ENCODE data around the gene IFNGR2.

Gene IFNGR2

DNA sequence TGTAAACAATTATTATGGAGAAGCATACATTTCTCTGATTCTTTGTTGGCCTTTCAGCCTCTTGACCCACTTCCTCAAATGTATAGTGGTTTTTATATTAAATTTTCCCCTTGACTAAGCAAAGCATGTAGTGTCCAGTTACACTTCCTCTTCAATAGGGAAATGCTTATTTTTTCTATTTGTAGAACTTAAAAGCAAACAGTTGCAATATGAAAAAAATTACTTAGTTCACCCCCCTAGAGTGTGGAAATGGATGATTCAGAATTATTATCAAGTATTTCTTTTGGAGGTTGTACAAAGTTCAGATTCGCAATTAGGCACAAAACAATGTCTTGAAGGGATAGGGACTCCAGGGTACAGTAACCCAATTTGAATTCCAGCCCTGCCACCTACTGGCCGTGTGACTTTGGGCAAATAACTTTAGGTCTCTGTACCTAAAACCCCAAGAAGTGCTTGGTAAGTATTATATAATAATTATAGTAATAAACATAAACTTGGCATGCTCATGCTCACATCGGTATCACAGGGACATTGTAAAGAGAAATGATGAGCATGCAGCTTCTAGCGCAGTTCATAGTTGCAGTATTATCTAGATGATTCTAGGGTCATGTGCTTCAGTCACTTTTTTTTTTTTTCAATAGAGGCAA, 28.6 kb upstream of the IFNGR2 start:
- Histone ChIP-seq H2AFZ (ENCODE audit: low read length) (peak overlapping the region; percentile 68), H3K79me2 (ENCODE audit: insufficient read depth, low read length) (no peaks in the 10 kb centered on the region), H3K4me1 (ENCODE audit: insufficient read depth, low read length, poor library complexity, severe bottlenecking) (peaks cover 20% of the 10 kb centered on the region), H3K4me3 (ENCODE audit: low read length, poor library complexity, severe bottlenecking) (no peak overlapping the region), H3K36me3 (ENCODE audit: insufficient read depth, low read length) (no peaks in the 10 kb centered on the region), H3F3A (ENCODE audit: low read depth) (no peaks in the 10 kb centered on the region), H3K27me3 (ENCODE audit: insufficient read depth, low read length, poor library complexity, severe bottlenecking) (no peaks in the 10 kb centered on the region), H3K9me3 (ENCODE audit: insufficient read depth, low read depth, low read length) (no peaks in the 10 kb centered on the region), H4K20me1 (ENCODE audit: insufficient read depth, low read length, poor library complexity, severe bottlenecking) (no peaks in the 10 kb centered on the region), H3K9ac (ENCODE audit: low read depth, low read length, poor library complexity, severe bottlenecking) (peak overlapping the region; percentile 28), H3K4me2 (ENCODE audit: low read depth, low read length, poor library complexity, severe bottlenecking) (peak overlapping the region; percentile 20), H3K9me2 (replicated peaks; ENCODE audit: low read depth, low read length) (no peaks in the 10 kb centered on the region)
- TF ChIP-seq EZH2phosphoT487 (IDR thresholded peaks at IDR 0.05; ENCODE audit: borderline replicate concordance), result no peak
- TF ChIP-seq, protein P1, sequence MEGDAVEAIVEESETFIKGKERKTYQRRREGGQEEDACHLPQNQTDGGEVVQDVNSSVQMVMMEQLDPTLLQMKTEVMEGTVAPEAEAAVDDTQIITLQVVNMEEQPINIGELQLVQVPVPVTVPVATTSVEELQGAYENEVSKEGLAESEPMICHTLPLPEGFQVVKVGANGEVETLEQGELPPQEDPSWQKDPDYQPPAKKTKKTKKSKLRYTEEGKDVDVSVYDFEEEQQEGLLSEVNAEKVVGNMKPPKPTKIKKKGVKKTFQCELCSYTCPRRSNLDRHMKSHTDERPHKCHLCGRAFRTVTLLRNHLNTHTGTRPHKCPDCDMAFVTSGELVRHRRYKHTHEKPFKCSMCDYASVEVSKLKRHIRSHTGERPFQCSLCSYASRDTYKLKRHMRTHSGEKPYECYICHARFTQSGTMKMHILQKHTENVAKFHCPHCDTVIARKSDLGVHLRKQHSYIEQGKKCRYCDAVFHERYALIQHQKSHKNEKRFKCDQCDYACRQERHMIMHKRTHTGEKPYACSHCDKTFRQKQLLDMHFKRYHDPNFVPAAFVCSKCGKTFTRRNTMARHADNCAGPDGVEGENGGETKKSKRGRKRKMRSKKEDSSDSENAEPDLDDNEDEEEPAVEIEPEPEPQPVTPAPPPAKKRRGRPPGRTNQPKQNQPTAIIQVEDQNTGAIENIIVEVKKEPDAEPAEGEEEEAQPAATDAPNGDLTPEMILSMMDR (conservative IDR thresholded peaks at IDR 0.05; ENCODE audit: low read length), result peak; percentile 83

DNA sequence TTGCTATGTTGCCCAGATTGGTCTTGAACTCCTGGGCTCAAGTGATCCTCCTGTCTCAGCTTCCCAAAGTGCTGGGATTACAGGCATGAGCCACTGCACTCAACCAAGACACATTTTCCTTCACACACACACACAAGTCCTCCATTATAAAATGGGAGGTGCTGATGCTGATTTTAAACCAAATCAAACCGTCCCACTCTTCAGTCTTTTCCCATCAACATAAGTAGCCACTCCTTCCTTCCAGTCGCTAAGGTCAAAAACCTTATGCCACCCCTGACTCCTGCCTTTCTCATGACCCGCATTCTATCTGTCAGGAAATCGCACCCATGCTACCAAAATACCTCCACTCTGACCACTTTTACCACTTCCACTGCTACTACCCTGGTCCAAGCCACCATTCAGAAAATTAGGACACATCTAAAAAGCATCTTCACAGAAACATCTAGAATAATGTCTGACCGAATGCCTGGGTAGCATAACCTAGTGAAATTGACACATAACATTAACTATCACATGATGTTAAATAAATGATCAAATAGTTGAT, 28.0 kb upstream of the IFNGR2 start:
- H3K9me3 ChIP-seq (ENCODE audit: insufficient read depth, low read depth, low read length), result no peaks in the 10 kb centered on the region
- H3K4me3 ChIP-seq (ENCODE audit: low read length, poor library complexity, severe bottlenecking), result no peak overlapping the region
- H4K20me1 ChIP-seq (ENCODE audit: insufficient read depth, low read length, poor library complexity, severe bottlenecking), result no peaks in the 10 kb centered on the region
- H3F3A ChIP-seq (ENCODE audit: low read depth), result no peaks in the 10 kb centered on the region
- no peak overlapping the region for H2AFZ ChIP-seq (ENCODE audit: low read length)
- TF ChIP-seq EZH2phosphoT487 (IDR thresholded peaks at IDR 0.05; ENCODE audit: borderline replicate concordance), result no peak
- TF ChIP-seq, protein P1 (conservative IDR thresholded peaks at IDR 0.05; ENCODE audit: low read length), result no peak
- no peaks in the 10 kb centered on the region for H3K9me2 ChIP-seq (replicated peaks; ENCODE audit: low read depth, low read length)
- H3K79me2 ChIP-seq (ENCODE audit: insufficient read depth, low read length), result no peaks in the 10 kb centered on the region
- H3K9ac ChIP-seq (ENCODE audit: low read depth, low read length, poor library complexity, severe bottlenecking), result no peak overlapping the region
- no peaks in the 10 kb centered on the region for H3K27me3 ChIP-seq (ENCODE audit: insufficient read depth, low read length, poor library complexity, severe bottlenecking)
- H3K36me3 ChIP-seq (ENCODE audit: insufficient read depth, low read length), result no peaks in the 10 kb centered on the region
- peaks cover 26% of the 10 kb centered on the region for H3K4me1 ChIP-seq (ENCODE audit: insufficient read depth, low read length, poor library complexity, severe bottlenecking)
- H3K4me2 ChIP-seq (ENCODE audit: low read depth, low read length, poor library complexity, severe bottlenecking), result no peak overlapping the region

GRCh38 chr21:33377221-33377920, 25.8 kb upstream of the IFNGR2 start:
- Histone ChIP-seq H3K79me2 (ENCODE audit: insufficient read depth, low read length) (0 out of 2 replicates have a peak, but pooled peaks cover 2% of the 10 kb centered on the region), H3K4me2 (ENCODE audit: low read depth, low read length, poor library complexity, severe bottlenecking) (no peak overlapping the region), H3K9ac (ENCODE audit: low read depth, low read length, poor library complexity, severe bottlenecking) (no peak overlapping the region), H3K27me3 (ENCODE audit: insufficient read depth, low read length, poor library complexity, severe bottlenecking) (no peaks in the 10 kb centered on the region), H3K9me3 (ENCODE audit: insufficient read depth, low read depth, low read length) (no peaks in the 10 kb centered on the region), H3K4me3 (ENCODE audit: low read length, poor library complexity, severe bottlenecking) (no peak overlapping the region), H4K20me1 (ENCODE audit: insufficient read depth, low read length, poor library complexity, severe bottlenecking) (no peaks in the 10 kb centered on the region), H3K4me1 (ENCODE audit: insufficient read depth, low read length, poor library complexity, severe bottlenecking) (peaks cover 43% of the 10 kb centered on the region), H3K9me2 (replicated peaks; ENCODE audit: low read depth, low read length) (no peaks in the 10 kb centered on the region), H3F3A (ENCODE audit: low read depth) (no peaks in the 10 kb centered on the region), H3K36me3 (ENCODE audit: insufficient read depth, low read length) (no peaks in the 10 kb centered on the region), H2AFZ (ENCODE audit: low read length) (no peak overlapping the region)
- no peak for TF ChIP-seq EZH2phosphoT487 (IDR thresholded peaks at IDR 0.05; ENCODE audit: borderline replicate concordance)
- TF ChIP-seq, protein P1 (conservative IDR thresholded peaks at IDR 0.05; ENCODE audit: low read length), result no peak
